ENCODE results near the gene ERN1. TPM values are rescaled to one million over a fixed set of nuclear protein-coding genes. Genes with fewer than 3 reads are reported as not detected.
A peak's percentile ranks its signal among the peaks of the same experiment; 100 is the strongest.

ERN1 gene
- total RNA-seq, 1 experiment from 2014 or later = 27.5 TPM

DNA sequence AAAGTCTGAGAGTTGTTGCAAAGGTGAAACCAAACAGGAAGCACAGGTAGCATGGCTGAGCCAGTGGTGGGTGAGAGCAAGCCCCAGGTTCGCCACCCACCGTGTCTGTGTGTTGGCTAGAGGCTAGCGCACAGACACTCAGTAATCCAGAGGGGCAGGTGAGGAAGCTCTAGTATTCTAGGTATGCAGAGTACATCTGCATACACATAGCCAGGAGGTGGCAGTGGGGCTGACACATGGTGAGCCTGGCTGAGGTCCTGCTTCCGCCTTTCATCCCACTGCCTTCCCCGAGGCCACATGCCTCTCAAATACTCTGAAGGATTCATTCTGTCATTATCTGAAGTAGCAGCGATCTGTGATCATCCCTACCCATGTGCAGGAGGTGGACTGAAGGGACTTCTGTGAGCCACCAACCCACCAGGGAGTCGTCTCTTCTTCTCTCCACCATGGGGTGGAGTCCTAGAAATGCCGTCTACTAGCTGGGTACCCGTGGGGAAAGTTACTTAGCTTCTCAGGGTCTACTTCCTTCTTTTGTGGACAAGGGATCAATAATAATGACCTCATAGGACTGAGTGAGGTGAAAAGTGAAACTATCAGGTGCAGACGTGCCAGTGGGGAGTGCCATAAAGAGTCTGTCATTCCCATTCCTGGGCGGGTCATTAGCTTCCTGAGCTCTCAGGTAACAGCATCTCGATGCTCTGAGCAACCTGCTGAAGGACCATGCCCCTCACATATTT is 73.5 kb downstream of the ERN1 start:
- ChIA-PET CTCF (interaction anchor here (0.6 to 2.7 kb wide), 4 partner anchors 18 to 368 kb away, joined by 3 to 23 read pairs (median 3); partner anchors contain the start of gene ERN1), POLR2A (interaction anchor here (1.1 kb wide), 1 partner anchor 89 kb away, joined by 4 read pairs; no protein-coding TSS in a partner anchor)
- peak; percentile 35 to 62 for DNase-seq
- TF ChIP-seq CTCF (IDR thresholded peaks at IDR 0.05; ENCODE audit: insufficient read depth in 1 of 2, low read depth in 1 of 2, low read length in 1 of 2, severe bottlenecking in 1 of 2, unreplicated experiment in 1 of 2) = no peak
- Histone ChIP-seq H3K4me3 (ENCODE audit: low read depth, low read length) (no peak overlapping the region), H3K9me3 (no peaks in the 10 kb centered on the region), H3K4me1 (peaks cover 13% of the 10 kb centered on the region; the same call in 1 of the 2 replicates), H3K27me3 (replicated peaks; ENCODE audit: control insufficient read depth, insufficient read depth, low read length) (no peaks in the 10 kb centered on the region), H3K36me3 (ENCODE audit: control insufficient read depth, insufficient read depth, low read length) (peaks cover 2% of the 10 kb centered on the region; the same call in 1 of the 2 replicates)
- peaks cover 15% of the 10 kb centered on the region for H3K4me1 Mint-ChIP-seq (ENCODE audit: low read depth, unreplicated experiment)
- H3K36me3 Mint-ChIP-seq (ENCODE audit: insufficient read depth, unreplicated experiment) = peaks cover 19% of the 10 kb centered on the region
- H3K4me3 Mint-ChIP-seq (ENCODE audit: unreplicated experiment) = no peak overlapping the region
- intact Hi-C loops (cut with micrococcal nuclease; ENCODE audit: unreplicated experiment) = no loop called here
- H3K27ac Mint-ChIP-seq (ENCODE audit: unreplicated experiment) = no peak overlapping the region
- no TSS peak for BruUV-seq (replicated peaks)
- H3K27me3 Mint-ChIP-seq (ENCODE audit: insufficient read depth, unreplicated experiment) = no peaks in the 10 kb centered on the region
- H3K9me3 Mint-ChIP-seq (ENCODE audit: unreplicated experiment) = no peaks in the 10 kb centered on the region

DNA sequence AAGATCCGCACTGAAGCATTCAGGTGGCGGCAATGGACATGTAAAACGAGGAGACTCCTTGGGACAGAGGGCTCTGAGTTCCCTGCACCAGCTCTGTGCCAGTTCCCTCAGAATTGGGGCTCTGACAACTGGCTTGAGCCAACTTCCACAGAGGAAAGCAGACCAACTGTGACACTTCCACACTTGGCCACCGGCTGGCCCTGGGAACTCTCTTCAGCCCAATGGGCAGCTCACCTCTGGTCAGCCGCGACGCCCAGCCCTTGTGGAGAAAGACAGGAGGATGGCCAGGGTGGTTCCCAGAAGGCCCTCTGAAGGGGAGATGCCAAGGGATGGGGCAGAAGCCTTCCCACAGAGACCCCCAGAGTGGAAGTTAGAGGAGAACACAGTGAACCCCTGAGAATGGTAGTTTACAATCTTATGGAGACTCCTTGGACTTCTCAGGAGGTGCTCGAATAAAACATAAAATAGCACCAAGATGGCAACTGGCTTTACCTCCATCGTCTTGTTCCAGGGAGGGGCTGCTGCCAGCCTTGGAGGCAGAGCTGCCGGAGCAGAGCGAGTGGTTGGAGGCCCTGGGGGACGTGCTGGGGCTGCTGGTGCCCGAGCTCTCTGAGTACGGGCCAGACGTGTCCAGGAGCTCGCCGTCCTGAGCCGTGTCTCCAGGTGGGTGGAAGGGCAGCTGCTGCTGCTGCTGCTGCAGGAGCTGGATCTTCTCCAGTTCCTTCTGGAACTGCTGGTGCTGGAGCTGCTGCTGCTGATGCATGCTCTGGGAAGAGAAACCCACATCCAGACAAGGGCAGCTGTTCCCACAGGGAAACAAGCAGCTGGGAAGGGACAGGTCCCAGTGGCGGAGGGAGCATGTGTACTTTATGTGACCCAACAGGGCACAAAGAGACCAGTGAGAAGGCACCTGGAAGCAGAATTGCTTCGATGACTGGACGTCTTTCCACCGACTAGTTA is 74.5 kb downstream of the ERN1 start:
- no peak overlapping the region for H3K27ac Mint-ChIP-seq (ENCODE audit: unreplicated experiment)
- no peak overlapping the region for H3K4me3 ChIP-seq (ENCODE audit: low read depth, low read length)
- H3K9me3 Mint-ChIP-seq (ENCODE audit: unreplicated experiment) = no peaks in the 10 kb centered on the region
- peaks cover 15% of the 10 kb centered on the region for H3K4me1 Mint-ChIP-seq (ENCODE audit: low read depth, unreplicated experiment)
- no TSS peak for BruUV-seq (replicated peaks)
- no peaks in the 10 kb centered on the region for H3K9me3 ChIP-seq
- no peaks in the 10 kb centered on the region for H3K27me3 Mint-ChIP-seq (ENCODE audit: insufficient read depth, unreplicated experiment)
- no peak overlapping the region for H3K4me3 Mint-ChIP-seq (ENCODE audit: unreplicated experiment)
- intact Hi-C loops (cut with micrococcal nuclease; ENCODE audit: unreplicated experiment) = no loop called here
- CTCF ChIA-PET = interaction anchor here (0.6 to 2.7 kb wide), 3 partner anchors 19 to 78 kb away, joined by 3 to 23 read pairs (median 3); partner anchors contain the start of gene ERN1
- peaks cover 2% of the 10 kb centered on the region; the same call in 1 of the 2 replicates for H3K36me3 ChIP-seq (ENCODE audit: control insufficient read depth, insufficient read depth, low read length)
- H3K4me1 ChIP-seq = peaks cover 13% of the 10 kb centered on the region; the same call in 1 of the 2 replicates
- POLR2A ChIA-PET = no interaction called here
- no peak for DNase-seq
- peaks cover 28% of the 10 kb centered on the region for H3K36me3 Mint-ChIP-seq (ENCODE audit: insufficient read depth, unreplicated experiment)
- no peak for TF ChIP-seq CTCF (IDR thresholded peaks at IDR 0.05; ENCODE audit: insufficient read depth in 1 of 2, low read depth in 1 of 2, low read length in 1 of 2, severe bottlenecking in 1 of 2, unreplicated experiment in 1 of 2)
- H3K27me3 ChIP-seq (replicated peaks; ENCODE audit: control insufficient read depth, insufficient read depth, low read length) = no peaks in the 10 kb centered on the region

- BruUV-seq (replicated peaks) = no TSS peak
- no peaks in the 10 kb centered on the region for H3K27me3 ChIP-seq (replicated peaks; ENCODE audit: control insufficient read depth, insufficient read depth, low read length)
- no peak overlapping the region for H3K4me3 ChIP-seq (ENCODE audit: low read depth, low read length)
- Mint-ChIP-seq H3K9me3 (ENCODE audit: unreplicated experiment) (no peaks in the 10 kb centered on the region), H3K4me1 (ENCODE audit: low read depth, unreplicated experiment) (peaks cover 6% of the 10 kb centered on the region), H3K27me3 (ENCODE audit: insufficient read depth, unreplicated experiment) (no peaks in the 10 kb centered on the region), H3K4me3 (ENCODE audit: unreplicated experiment) (no peak overlapping the region), H3K36me3 (ENCODE audit: insufficient read depth, unreplicated experiment) (peaks cover 24% of the 10 kb centered on the region), H3K27ac (ENCODE audit: unreplicated experiment) (no peak overlapping the region)
- TF ChIP-seq CTCF (IDR thresholded peaks at IDR 0.05; ENCODE audit: insufficient read depth in 1 of 2, low read depth in 1 of 2, low read length in 1 of 2, severe bottlenecking in 1 of 2, unreplicated experiment in 1 of 2) = no peak
- peaks cover 13% of the 10 kb centered on the region; the same call in 1 of the 2 replicates for H3K4me1 ChIP-seq
- no peak for DNase-seq
- H3K36me3 ChIP-seq (ENCODE audit: control insufficient read depth, insufficient read depth, low read length) = peaks cover 2% of the 10 kb centered on the region; the same call in 1 of the 2 replicates
- ChIA-PET POLR2A (no interaction called here), CTCF (interaction anchor here (0.6 to 1.3 kb wide), 2 partner anchors 9 to 25 kb away, joined by 3 to 5 read pairs; no protein-coding TSS in a partner anchor)
- intact Hi-C loops (cut with micrococcal nuclease; ENCODE audit: unreplicated experiment) = no loop called here
- no peaks in the 10 kb centered on the region for H3K9me3 ChIP-seq
These were observed 75.6 kb downstream of the ERN1 start for GRCh38 chr17:64054304-64054703.

All from Caco-2 (cell line).